Measurements from ENCODE around the gene BRSK2. TPM values are rescaled to one million over a fixed set of nuclear protein-coding genes. Genes with fewer than 3 reads are reported as not detected.

BRSK2 gene
- total RNA-seq, 1 donor from 2014 or later, result 0.62 TPM

GRCh38 chr11:1390569-1391164 is 933 bp downstream of the BRSK2 start:
- Histone ChIP-seq H3K4me1 (peaks cover 9% of the 10 kb centered on the region), H3K9me3 (no peaks in the 10 kb centered on the region), H3K27me3 (ENCODE audit: low read depth) (peaks cover 46% of the 10 kb centered on the region), H3K4me3 (no peak overlapping the region), H3K36me3 (no peaks in the 10 kb centered on the region), H3K27ac (no peak overlapping the region)
- no peak for DNase-seq
- no peak for TF ChIP-seq CTCF (IDR thresholded peaks at IDR 0.05)
- no peak for ATAC-seq
- intact Hi-C loops (cut with DNase I), result no loop called here

GRCh38 chr11:1391165-1392075 is 1.7 kb downstream of the BRSK2 start:
- H3K27me3 ChIP-seq (ENCODE audit: low read depth), result peaks cover 49% of the 10 kb centered on the region
- ATAC-seq, result no peak

GRCh38 chr11:1392111-1392510 is 2.4 kb downstream of the BRSK2 start:
- intact Hi-C loops (cut with DNase I), result no loop called here
- no peak overlapping the region for H3K27ac ChIP-seq
- no peak for TF ChIP-seq CTCF (IDR thresholded peaks at IDR 0.05)
- H3K4me1 ChIP-seq, result peaks cover 9% of the 10 kb centered on the region
- H3K9me3 ChIP-seq, result no peaks in the 10 kb centered on the region
- peaks cover 56% of the 10 kb centered on the region for H3K27me3 ChIP-seq (ENCODE audit: low read depth)
- H3K4me3 ChIP-seq, result no peak overlapping the region
- DNase-seq, result no peak
- H3K36me3 ChIP-seq, result no peaks in the 10 kb centered on the region
- no peak for ATAC-seq

More at GRCh38 chr11:1391165-1392075, 1.7 kb downstream of the BRSK2 start:
- Histone ChIP-seq H3K4me3 (no peak overlapping the region), H3K27ac (no peak overlapping the region), H3K36me3 (no peaks in the 10 kb centered on the region), H3K9me3 (no peaks in the 10 kb centered on the region), H3K4me1 (peaks cover 9% of the 10 kb centered on the region)
- intact Hi-C loops (cut with DNase I), result no loop called here
- no peak for TF ChIP-seq CTCF (IDR thresholded peaks at IDR 0.05)
- DNase-seq, result no peak

- no peaks in the 10 kb centered on the region for H3K9me3 ChIP-seq
- no peak overlapping the region for H3K4me3 ChIP-seq
- no peaks in the 10 kb centered on the region for H3K36me3 ChIP-seq
- peaks cover 9% of the 10 kb centered on the region for H3K4me1 ChIP-seq
- ATAC-seq (no peak), DNase-seq (no peak)
- intact Hi-C loops (cut with DNase I), result no loop called here
- TF ChIP-seq CTCF (IDR thresholded peaks at IDR 0.05), result no peak
- H3K27ac ChIP-seq, result no peak overlapping the region
- peaks cover 56% of the 10 kb centered on the region for H3K27me3 ChIP-seq (ENCODE audit: low read depth)
Measured at GRCh38 chr11:1392561-1392960, 2.8 kb downstream of the BRSK2 start.

- no peak for DNase-seq
- Histone ChIP-seq H3K36me3 (no peaks in the 10 kb centered on the region), H3K27me3 (ENCODE audit: low read depth) (peaks cover 62% of the 10 kb centered on the region), H3K4me3 (no peak overlapping the region), H3K4me1 (peaks cover 9% of the 10 kb centered on the region), H3K27ac (no peak overlapping the region), H3K9me3 (no peaks in the 10 kb centered on the region)
- no peak for ATAC-seq
- intact Hi-C loops (cut with DNase I), result no loop called here
- TF ChIP-seq CTCF (IDR thresholded peaks at IDR 0.05), result no peak
Measured at GRCh38 chr11:1393038-1393710, 3.4 kb downstream of the BRSK2 start.
